MCF 10A (cell line): Measurements from ENCODE around the gene EDNRB. TPM values are rescaled to one million over a fixed set of nuclear protein-coding genes. Genes with fewer than 3 reads are reported as not detected.

Experiments used
- BruUV-seq: library from RNA; stranded (reverse); fragments of 400-500 nt; replicated peaks from 2 replicates; lab custom pipeline; 2021; lab: Mats Ljungman, UMichigan
- CTCF ChIA-PET: fragments of 300-600 bp; sonication (Branson Sonifier 250); formaldehyde crosslinking; extraction: SDS; loops from one replicate; lab custom pipeline; 2021; ENCODE audit warnings: antibody characterized with exemption, inconsistent platforms; lab: Yijun Ruan, JAX
- POLR2A ChIA-PET: fragments of 300-600, 350-650 bp; sonication (Branson Sonifier 250); formaldehyde crosslinking; extraction: SDS; loops from one replicate; lab custom pipeline; 2020; ENCODE audit warnings: antibody characterized with exemption, inconsistent platforms; lab: Yijun Ruan, JAX
- DNase-seq: peaks from one replicate; pipeline ENCODE4 v3.0.0-alpha.2; 2018; ENCODE audit not compliant: unreplicated experiment
- H3K27ac Mint-ChIP-seq: one replicate; pipeline ENCODE4 v1.8.0; 2022; ENCODE audit warnings: mild to moderate bottlenecking, low read depth, mixed read lengths; ENCODE audit not compliant: unreplicated experiment
- H3K27me3 Mint-ChIP-seq: one replicate; pipeline ENCODE4 v1.8.0; 2022; ENCODE audit warnings: mixed read lengths; ENCODE audit not compliant: insufficient read depth, unreplicated experiment
- H3K36me3 Mint-ChIP-seq: one replicate; pipeline ENCODE4 v1.8.0; 2022; ENCODE audit warnings: mild to moderate bottlenecking, moderate library complexity, mixed read lengths; ENCODE audit not compliant: insufficient read depth, unreplicated experiment
- H3K4me1 Mint-ChIP-seq: one replicate; pipeline ENCODE4 v1.8.0; 2022; ENCODE audit warnings: mixed read lengths; ENCODE audit not compliant: insufficient read depth, unreplicated experiment
- H3K4me3 Mint-ChIP-seq: one replicate; pipeline ENCODE4 v1.8.0; 2022; ENCODE audit warnings: mild to moderate bottlenecking, moderate library complexity, mixed read lengths; ENCODE audit not compliant: unreplicated experiment
- H3K9me3 Mint-ChIP-seq: one replicate; pipeline ENCODE4 v1.8.0; 2022; ENCODE audit warnings: mixed read lengths; ENCODE audit not compliant: unreplicated experiment
- intact Hi-C: fragments of 100-400 bp; cut with micrococcal nuclease; formaldehyde crosslinking; loops from 2 replicates; pipeline ENCODE4 v1.14.1; 2022
- total RNA-seq: library from RNA; stranded (reverse); gene quantifications from 2 replicates; pipeline ENCODE4 v1.2.3, GENCODE V29; 2022
- TF ChIP-seq, protein P1 (sequence below): fragments of 200-600 bp; IDR thresholded peaks from one replicate; pipeline ENCODE4 v1.8.0; 2022; ENCODE audit warnings: antibody characterized with exemption, mild to moderate bottlenecking; ENCODE audit not compliant: unreplicated experiment

The EDNRB gene
- total RNA-seq, 1 experiment from 2014 or later, result not detected

DNA sequence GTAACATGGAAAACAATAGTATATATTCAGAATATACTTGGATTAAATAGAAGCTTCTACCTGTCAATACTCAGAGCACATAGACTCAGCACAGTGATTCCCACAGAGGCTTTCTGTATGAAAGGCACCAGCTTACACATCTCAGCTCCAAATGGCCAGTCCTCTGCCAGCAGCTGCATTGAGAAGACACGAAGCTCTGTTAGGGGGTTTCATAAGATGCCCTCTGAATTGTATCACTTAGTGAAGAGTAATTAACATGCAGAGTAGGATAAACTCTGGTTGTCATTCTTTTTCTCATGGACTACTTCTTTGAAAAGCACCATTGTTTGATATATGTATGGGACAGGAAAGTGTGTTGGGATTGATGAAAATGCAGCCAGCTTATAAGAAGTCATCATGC lies 15.2 kb downstream of the EDNRB start:
- TF ChIP-seq, protein P1, sequence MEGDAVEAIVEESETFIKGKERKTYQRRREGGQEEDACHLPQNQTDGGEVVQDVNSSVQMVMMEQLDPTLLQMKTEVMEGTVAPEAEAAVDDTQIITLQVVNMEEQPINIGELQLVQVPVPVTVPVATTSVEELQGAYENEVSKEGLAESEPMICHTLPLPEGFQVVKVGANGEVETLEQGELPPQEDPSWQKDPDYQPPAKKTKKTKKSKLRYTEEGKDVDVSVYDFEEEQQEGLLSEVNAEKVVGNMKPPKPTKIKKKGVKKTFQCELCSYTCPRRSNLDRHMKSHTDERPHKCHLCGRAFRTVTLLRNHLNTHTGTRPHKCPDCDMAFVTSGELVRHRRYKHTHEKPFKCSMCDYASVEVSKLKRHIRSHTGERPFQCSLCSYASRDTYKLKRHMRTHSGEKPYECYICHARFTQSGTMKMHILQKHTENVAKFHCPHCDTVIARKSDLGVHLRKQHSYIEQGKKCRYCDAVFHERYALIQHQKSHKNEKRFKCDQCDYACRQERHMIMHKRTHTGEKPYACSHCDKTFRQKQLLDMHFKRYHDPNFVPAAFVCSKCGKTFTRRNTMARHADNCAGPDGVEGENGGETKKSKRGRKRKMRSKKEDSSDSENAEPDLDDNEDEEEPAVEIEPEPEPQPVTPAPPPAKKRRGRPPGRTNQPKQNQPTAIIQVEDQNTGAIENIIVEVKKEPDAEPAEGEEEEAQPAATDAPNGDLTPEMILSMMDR, result no peak
- H3K27me3 Mint-ChIP-seq, result no peaks in the 10 kb centered on the region
- H3K4me1 Mint-ChIP-seq, result no peaks in the 10 kb centered on the region
- ChIA-PET POLR2A (interaction anchor here (0.5 to 0.9 kb wide), 3 partner anchors 60 to 285 kb away, joined by 3 to 4 read pairs (median 3); no protein-coding TSS in a partner anchor), CTCF (interaction anchor here (1.0 kb wide), 1 partner anchor 218 kb away, joined by 3 read pairs; no protein-coding TSS in a partner anchor)
- H3K27ac Mint-ChIP-seq, result no peak overlapping the region
- DNase-seq, result no peak
- H3K36me3 Mint-ChIP-seq, result no peaks in the 10 kb centered on the region
- peaks cover 11% of the 10 kb centered on the region for H3K9me3 Mint-ChIP-seq
- BruUV-seq, result no TSS peak
- H3K4me3 Mint-ChIP-seq, result no peak overlapping the region
- intact Hi-C loops, result no loop called here

DNA sequence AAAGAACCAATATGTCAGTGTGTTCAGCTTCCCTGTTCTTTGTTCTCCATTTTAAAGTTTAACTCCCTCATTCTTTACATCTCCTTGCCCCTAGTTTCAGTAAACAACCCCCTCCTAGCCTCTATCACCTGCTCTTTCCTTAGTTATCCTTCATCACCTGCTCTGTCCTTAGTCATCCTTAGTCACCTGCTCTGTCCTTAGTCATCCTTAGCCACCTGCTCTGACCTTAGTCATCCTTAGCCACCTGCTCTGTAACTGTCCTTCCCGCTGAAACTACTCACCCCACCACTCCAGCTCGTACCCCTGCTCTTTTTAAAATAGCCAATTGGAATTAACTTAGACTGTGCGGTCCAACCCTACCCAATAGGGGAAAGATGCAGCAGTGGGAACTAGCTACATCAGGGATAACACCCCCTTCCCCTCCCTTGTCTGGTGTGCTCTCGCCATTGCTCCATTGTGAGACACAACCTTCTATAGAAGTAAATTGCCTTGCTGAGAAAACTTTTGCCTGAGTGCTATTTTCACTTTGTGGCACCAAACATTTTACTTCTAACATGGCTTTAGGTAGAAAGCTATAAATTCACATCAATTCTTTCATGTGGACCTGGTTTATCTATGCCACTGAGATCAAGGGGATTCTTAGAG lies 16.2 kb downstream of the EDNRB start:
- POLR2A ChIA-PET, result interaction anchor here (0.6 to 0.9 kb wide), 2 partner anchors 59 to 95 kb away, joined by 3 to 4 read pairs; no protein-coding TSS in a partner anchor
- no TSS peak for BruUV-seq
- no peak overlapping the region for H3K27ac Mint-ChIP-seq
- TF ChIP-seq, protein P1, result no peak
- no peaks in the 10 kb centered on the region for H3K4me1 Mint-ChIP-seq
- H3K27me3 Mint-ChIP-seq, result no peaks in the 10 kb centered on the region
- DNase-seq, result no peak
- intact Hi-C loops, result no loop called here
- H3K36me3 Mint-ChIP-seq, result no peaks in the 10 kb centered on the region
- peaks cover 11% of the 10 kb centered on the region for H3K9me3 Mint-ChIP-seq
- CTCF ChIA-PET, result no interaction called here
- no peak overlapping the region for H3K4me3 Mint-ChIP-seq

DNA sequence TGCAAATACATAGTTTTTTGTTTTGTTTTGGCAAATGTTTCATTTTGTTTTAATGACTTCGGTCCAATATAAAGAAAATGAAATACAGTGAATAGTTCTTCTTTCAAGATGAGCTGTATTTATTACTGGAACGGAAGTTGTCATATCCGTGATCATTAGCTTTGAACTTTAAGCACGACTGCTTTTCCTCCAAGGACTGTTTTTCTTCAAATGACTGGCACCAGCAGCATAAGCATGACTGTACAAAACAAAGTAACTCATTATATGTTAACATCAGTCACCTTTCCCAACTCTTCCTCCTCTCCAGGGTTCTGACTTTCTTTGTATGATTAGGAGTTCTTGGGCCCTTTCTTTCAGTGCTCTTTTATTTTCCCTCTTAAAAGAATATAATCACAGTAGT lies 20.5 kb downstream of the EDNRB start:
- Mint-ChIP-seq H3K36me3 (no peaks in the 10 kb centered on the region), H3K9me3 (peaks cover 11% of the 10 kb centered on the region), H3K27ac (no peak overlapping the region), H3K27me3 (peaks cover 6% of the 10 kb centered on the region), H3K4me1 (no peaks in the 10 kb centered on the region), H3K4me3 (no peak overlapping the region)
- intact Hi-C loops, result no loop called here
- POLR2A ChIA-PET, result no interaction called here
- BruUV-seq, result no TSS peak
- TF ChIP-seq, protein P1, result no peak
- DNase-seq, result no peak
- CTCF ChIA-PET, result interaction anchor here (0.6 to 0.9 kb wide), 3 partner anchors 124 to 515 kb away, joined by 3 to 4 read pairs (median 4); no protein-coding TSS in a partner anchor

DNA sequence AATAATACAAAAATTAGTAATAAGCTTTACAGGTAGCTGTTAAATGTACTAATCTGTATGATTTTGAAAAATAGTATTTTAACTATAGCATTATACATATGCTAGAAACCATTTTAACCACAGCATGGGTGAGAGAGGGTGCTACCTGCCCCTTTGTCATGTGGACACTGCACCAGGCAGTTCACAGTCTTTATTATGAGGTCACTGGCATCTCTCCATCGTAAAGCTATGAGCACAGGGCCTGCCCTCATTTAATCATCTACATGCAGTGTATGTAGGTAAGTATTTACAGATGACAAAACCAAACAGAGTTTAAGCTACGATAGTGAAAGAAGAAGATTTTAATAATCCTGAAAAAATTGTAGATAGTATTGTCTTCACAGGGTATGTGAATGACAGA lies 21.7 kb downstream of the EDNRB start:
- H3K4me1 Mint-ChIP-seq, result no peaks in the 10 kb centered on the region
- TF ChIP-seq, protein P1, result no peak
- ChIA-PET POLR2A (interaction anchor here (0.5 kb wide), 1 partner anchor 612 kb away, joined by 3 read pairs; no protein-coding TSS in a partner anchor), CTCF (interaction anchor here (0.6 to 1.3 kb wide), 6 partner anchors 13 to 920 kb away, joined by 3 to 4 read pairs (median 3); no protein-coding TSS in a partner anchor)
- intact Hi-C loops, result no loop called here
- H3K4me3 Mint-ChIP-seq, result no peak overlapping the region
- BruUV-seq, result no TSS peak
- H3K36me3 Mint-ChIP-seq, result no peaks in the 10 kb centered on the region
- H3K27ac Mint-ChIP-seq, result no peak overlapping the region
- peaks cover 2% of the 10 kb centered on the region for H3K9me3 Mint-ChIP-seq
- DNase-seq, result no peak
- peaks cover 17% of the 10 kb centered on the region for H3K27me3 Mint-ChIP-seq
